Measurements from ENCODE around the gene SMIM36. TPM values are rescaled to one million over a fixed set of nuclear protein-coding genes. Genes with fewer than 3 reads are reported as not detected.
A peak's percentile ranks its signal among the peaks of the same experiment; 100 is the strongest.

Gene SMIM36
- total RNA-seq, 4 donors from 2014 or later: not detected

DNA sequence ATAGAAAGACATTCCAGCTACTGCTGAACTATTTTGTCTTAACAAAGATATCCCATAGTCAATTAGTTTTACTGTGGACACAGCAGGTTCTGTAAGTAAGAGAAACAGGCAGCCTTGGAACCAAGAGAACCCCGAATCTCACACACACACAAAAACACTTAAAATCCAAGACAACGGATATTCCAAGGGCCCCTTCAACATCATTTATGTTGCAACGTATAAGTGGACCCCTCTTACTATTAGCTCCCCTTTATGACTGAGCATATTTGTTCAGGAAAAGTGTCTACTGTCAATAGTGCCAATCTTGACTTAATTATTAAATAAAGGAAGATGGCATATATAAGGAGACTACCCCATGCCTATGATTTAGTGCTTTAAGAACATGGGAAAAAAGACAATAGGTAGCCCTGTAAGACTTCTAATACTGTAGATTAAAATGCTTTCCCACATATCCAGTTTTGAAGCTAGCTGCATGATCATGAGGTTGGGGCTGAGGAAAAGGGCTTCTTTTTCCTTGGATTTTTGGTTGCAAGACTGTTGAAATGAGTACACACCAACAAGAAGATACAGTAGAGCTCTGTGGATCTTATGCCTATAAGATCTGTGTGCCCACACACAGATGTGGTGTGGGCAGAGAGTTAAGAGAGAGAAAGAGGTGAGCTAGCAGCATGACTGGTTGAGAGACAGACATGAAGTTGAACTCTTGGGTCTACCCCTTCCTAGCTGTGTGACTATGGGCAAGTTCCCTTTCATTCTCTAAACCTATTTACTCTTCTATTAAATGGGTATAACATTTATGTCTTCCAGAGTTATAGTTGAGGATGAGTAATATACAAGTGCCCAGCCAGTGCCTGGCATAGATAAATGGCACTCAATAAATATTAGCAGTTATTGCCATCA, 92.6 kb downstream of the SMIM36 start:
- no peak overlapping the region for H3K4me3 ChIP-seq
- peak overlapping the region in 2 of 4 donors; percentile 44 to 92 for H3K27ac ChIP-seq (replicated peaks in 1 of 4)
- intact Hi-C loops (cut with DNase I): loop anchor here (5.0 to 10.0 kb wide), 2 partner anchors 94 to 154 kb away; partner anchors contain the start of genes HLF and SMIM36
- H3K36me3 ChIP-seq: peaks cover 0 to 5% (median 3%) of the 10 kb centered on the region in 4 donors
- peaks cover 37 to 69% (median 65%) of the 10 kb centered on the region in 4 donors for H3K4me1 ChIP-seq
- H3K9me3 ChIP-seq: no peaks in the 10 kb centered on the region
- H3K27me3 ChIP-seq: no peaks in the 10 kb centered on the region
- 93% methylated on average over 3 of the region's 3 CpGs for WGBS
- DNase-seq (ENCODE audit: extremely low spot score): no peak
- TF ChIP-seq POLR2AphosphoS5 (IDR thresholded peaks at IDR 0.05) (no peak), POLR2A (IDR thresholded peaks at IDR 0.05; ENCODE audit: low read depth) (no peak), EP300 (IDR thresholded peaks at IDR 0.05) (no peak)
- TF ChIP-seq, protein P1, sequence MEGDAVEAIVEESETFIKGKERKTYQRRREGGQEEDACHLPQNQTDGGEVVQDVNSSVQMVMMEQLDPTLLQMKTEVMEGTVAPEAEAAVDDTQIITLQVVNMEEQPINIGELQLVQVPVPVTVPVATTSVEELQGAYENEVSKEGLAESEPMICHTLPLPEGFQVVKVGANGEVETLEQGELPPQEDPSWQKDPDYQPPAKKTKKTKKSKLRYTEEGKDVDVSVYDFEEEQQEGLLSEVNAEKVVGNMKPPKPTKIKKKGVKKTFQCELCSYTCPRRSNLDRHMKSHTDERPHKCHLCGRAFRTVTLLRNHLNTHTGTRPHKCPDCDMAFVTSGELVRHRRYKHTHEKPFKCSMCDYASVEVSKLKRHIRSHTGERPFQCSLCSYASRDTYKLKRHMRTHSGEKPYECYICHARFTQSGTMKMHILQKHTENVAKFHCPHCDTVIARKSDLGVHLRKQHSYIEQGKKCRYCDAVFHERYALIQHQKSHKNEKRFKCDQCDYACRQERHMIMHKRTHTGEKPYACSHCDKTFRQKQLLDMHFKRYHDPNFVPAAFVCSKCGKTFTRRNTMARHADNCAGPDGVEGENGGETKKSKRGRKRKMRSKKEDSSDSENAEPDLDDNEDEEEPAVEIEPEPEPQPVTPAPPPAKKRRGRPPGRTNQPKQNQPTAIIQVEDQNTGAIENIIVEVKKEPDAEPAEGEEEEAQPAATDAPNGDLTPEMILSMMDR (IDR thresholded peaks at IDR 0.05): no peak

DNA sequence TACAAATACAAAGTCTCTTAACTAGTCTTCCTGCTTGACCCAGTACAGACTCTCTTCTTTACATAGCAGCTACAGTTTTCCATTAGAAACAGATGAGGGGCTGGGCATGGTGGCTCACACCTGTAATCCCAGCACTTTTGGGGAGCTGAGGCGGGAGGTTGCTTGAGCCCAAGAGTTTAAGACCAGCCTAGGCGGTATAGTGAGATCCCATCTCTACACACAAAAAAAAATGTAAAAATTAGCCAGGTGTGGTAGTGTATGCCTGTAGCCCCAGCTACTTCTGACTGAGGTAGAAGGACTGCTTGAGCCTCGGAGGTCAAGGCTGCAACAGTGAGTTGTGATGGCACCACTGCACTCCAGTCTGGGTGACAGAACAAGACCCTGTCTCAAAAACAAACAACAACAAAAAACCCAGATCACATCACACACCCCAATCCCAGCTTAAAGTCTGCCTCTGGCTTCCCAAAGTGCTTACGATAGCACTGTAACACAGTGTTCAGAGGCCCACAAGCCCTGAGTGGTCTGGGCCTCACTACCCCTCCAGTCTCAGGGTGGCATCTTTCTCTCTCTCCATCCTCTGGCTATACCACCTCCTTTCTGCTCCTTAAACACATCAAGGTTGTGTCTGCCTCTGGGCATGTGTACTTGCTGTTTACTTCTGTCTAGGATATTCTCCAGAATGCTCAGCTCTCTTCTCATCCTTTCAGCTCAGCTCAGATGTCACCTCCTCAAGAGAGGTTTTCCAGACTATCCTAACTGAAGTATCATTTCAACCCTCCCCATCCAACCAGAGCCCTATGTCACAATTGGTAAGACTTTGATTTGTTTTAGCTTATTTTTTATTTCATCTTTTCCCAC, 93.6 kb downstream of the SMIM36 start:
- Histone ChIP-seq H3K27ac (replicated peaks in 1 of 4) (peak overlapping the region; percentile 8 to 60 (median 50)), H3K9me3 (no peaks in the 10 kb centered on the region), H3K36me3 (peaks cover 0 to 15% (median 11%) of the 10 kb centered on the region in 4 donors), H3K4me3 (no peak overlapping the region), H3K4me1 (peaks cover 37 to 63% (median 60%) of the 10 kb centered on the region in 4 donors), H3K27me3 (no peaks in the 10 kb centered on the region)
- 95% methylated on average over 4 of the region's 4 CpGs for WGBS
- DNase-seq (ENCODE audit: extremely low spot score): no peak
- no peak for TF ChIP-seq EP300 (IDR thresholded peaks at IDR 0.05)
- TF ChIP-seq POLR2A (IDR thresholded peaks at IDR 0.05; ENCODE audit: low read depth): no peak
- no peak for TF ChIP-seq POLR2AphosphoS5 (IDR thresholded peaks at IDR 0.05)
- TF ChIP-seq, protein P1 (IDR thresholded peaks at IDR 0.05): no peak
- intact Hi-C loops (cut with DNase I): loop anchor here (5.0 to 10.0 kb wide), 2 partner anchors 95 to 153 kb away; partner anchors contain the start of genes HLF and SMIM36

DNA sequence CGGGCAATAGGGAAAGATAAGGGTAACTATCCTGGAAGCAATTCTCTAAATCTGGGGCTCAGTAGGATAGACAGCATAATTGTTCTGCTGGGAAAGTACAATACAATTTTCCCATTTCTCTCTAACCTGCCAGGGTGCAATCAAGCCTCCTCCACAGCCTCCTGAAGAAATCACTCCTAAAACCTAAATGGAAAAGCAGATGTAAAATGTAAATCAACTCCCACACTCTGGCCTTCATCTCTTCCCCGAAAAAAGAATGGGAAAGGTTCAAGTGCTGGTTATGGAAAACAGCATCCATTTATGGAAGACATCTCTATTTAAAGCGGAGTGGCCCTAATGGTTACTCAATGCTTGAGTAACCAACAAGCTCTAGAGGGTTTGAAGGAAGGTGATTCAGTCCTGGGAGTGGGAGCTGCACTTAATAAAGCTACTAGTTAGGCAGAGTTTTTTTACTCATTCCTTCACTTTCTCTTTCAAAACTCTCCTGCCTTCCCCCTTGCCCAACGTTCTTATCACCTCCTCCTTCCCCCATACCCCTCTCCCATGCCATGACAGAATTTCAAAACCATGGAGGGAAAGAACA, 94.7 kb downstream of the SMIM36 start:
- TF ChIP-seq, protein P1 (IDR thresholded peaks at IDR 0.05): no peak
- TF ChIP-seq POLR2A (IDR thresholded peaks at IDR 0.05; ENCODE audit: low read depth) (no peak), POLR2AphosphoS5 (IDR thresholded peaks at IDR 0.05) (no peak), EP300 (IDR thresholded peaks at IDR 0.05) (no peak)
- DNase-seq (ENCODE audit: extremely low spot score): no peak
- peaks cover 0 to 26% (median 20%) of the 10 kb centered on the region in 4 donors for H3K36me3 ChIP-seq
- no peaks in the 10 kb centered on the region for H3K9me3 ChIP-seq
- H3K27ac ChIP-seq (replicated peaks in 1 of 4): peak overlapping the region; percentile 45 to 60 (median 52)
- peaks cover 33 to 57% (median 54%) of the 10 kb centered on the region in 4 donors for H3K4me1 ChIP-seq
- 58% methylated on average over 4 of the region's 4 CpGs for WGBS
- no peak overlapping the region for H3K4me3 ChIP-seq
- H3K27me3 ChIP-seq: no peaks in the 10 kb centered on the region
- intact Hi-C loops (cut with DNase I): loop anchor here (5.0 to 10.0 kb wide), 2 partner anchors 96 to 152 kb away; partner anchors contain the start of genes HLF and SMIM36

DNA sequence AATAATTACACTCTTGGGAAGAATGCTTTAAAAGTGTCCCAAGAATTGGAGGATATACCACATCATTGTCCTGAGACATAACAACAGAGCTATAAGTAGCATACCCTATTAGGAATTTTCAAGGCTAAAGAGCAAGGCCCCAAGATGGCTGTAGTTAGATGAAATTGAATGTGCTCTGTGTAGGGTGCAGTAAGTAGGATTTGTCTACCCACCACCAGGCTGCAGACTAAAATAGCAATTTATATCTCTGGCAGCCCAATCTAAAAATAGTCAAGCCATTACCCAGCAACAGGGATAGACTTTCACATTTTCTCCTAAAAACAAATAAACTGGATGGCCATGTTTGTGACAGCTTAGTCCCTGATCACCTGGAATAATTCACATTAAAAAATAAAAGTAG, 95.3 kb downstream of the SMIM36 start:
- Histone ChIP-seq H3K27ac (replicated peaks in 1 of 4) (peak overlapping the region; percentile 45 to 60 (median 52)), H3K9me3 (no peaks in the 10 kb centered on the region), H3K4me3 (no peak overlapping the region), H3K4me1 (peaks cover 33 to 62% (median 57%) of the 10 kb centered on the region in 4 donors), H3K36me3 (peaks cover 2 to 31% (median 24%) of the 10 kb centered on the region in 4 donors), H3K27me3 (no peaks in the 10 kb centered on the region)
- intact Hi-C loops (cut with DNase I): loop anchor here (5.0 to 10.0 kb wide), 2 partner anchors 96 to 151 kb away; partner anchors contain the start of genes HLF and SMIM36
- no peak for DNase-seq (ENCODE audit: extremely low spot score)
- TF ChIP-seq, protein P1 (IDR thresholded peaks at IDR 0.05): peak in 2 of 3 experiments; percentile 8 to 34
- TF ChIP-seq POLR2AphosphoS5 (IDR thresholded peaks at IDR 0.05): no peak
- no peak for TF ChIP-seq EP300 (IDR thresholded peaks at IDR 0.05)
